Progenitor cell of endocrine pancreas (in vitro differentiated cells): ENCODE measurements around the gene RAX. TPM values are rescaled to one million over a fixed set of nuclear protein-coding genes. Genes with fewer than 3 reads are reported as not detected.

ENCODE experiments used
- DNase-seq: peaks from one replicate; pipeline ENCODE4 v3.0.0; 2021; ENCODE audit warnings: low spot score; ENCODE audit not compliant: unreplicated experiment
- H3K27ac Mint-ChIP-seq: 2 replicates; pipeline ENCODE4 v1.8.0; 2021; ENCODE audit warnings: mild to moderate bottlenecking, moderate library complexity, mixed read lengths
- H3K27me3 Mint-ChIP-seq: 2 replicates; pipeline ENCODE4 v1.8.0; 2021; ENCODE audit warnings: mixed read lengths
- H3K36me3 Mint-ChIP-seq: 2 replicates; pipeline ENCODE4 v1.8.0; 2022; ENCODE audit warnings: mixed read lengths; ENCODE audit not compliant: insufficient read depth
- H3K4me1 Mint-ChIP-seq: 2 replicates; pipeline ENCODE4 v1.8.0; 2021; ENCODE audit warnings: low read depth, mixed read lengths
- H3K4me3 Mint-ChIP-seq: 2 replicates; pipeline ENCODE4 v1.8.0; 2021; ENCODE audit warnings: low read depth, mild to moderate bottlenecking, moderate library complexity, mixed read lengths
- H3K9me3 Mint-ChIP-seq: 2 replicates; pipeline ENCODE4 v1.8.0; 2021; ENCODE audit warnings: low read depth, mixed read lengths
- CTCF ChIP-seq: fragments of 200-600 bp; sonication (generic); IDR thresholded peaks from one replicate; pipeline ENCODE4 v1.5.0; 2021; ENCODE audit warnings: antibody characterized with exemption, mild to moderate bottlenecking; ENCODE audit not compliant: unreplicated experiment
- total RNA-seq: library from RNA; stranded (reverse); gene quantifications from 2 replicates; pipeline ENCODE4 v1.2.1, GENCODE V29; 2021

Gene RAX
- total RNA-seq, 1 donor from 2014 or later = not detected

- no peaks in the 10 kb centered on the region for H3K9me3 Mint-ChIP-seq
- TF ChIP-seq CTCF = no peak
- H3K27ac Mint-ChIP-seq = no peak overlapping the region
- no peak overlapping the region for H3K4me3 Mint-ChIP-seq
- H3K36me3 Mint-ChIP-seq = no peaks in the 10 kb centered on the region
- no peaks in the 10 kb centered on the region for H3K4me1 Mint-ChIP-seq
- H3K27me3 Mint-ChIP-seq = peaks cover 55% of the 10 kb centered on the region
- no peak for DNase-seq
Measured at GRCh38 chr18:59231114-59231513, 42.1 kb downstream of the RAX start.

- Mint-ChIP-seq H3K9me3 (no peaks in the 10 kb centered on the region), H3K27ac (no peak overlapping the region), H3K4me3 (no peak overlapping the region), H3K4me1 (no peaks in the 10 kb centered on the region), H3K27me3 (peaks cover 64% of the 10 kb centered on the region), H3K36me3 (no peaks in the 10 kb centered on the region)
- TF ChIP-seq CTCF = no peak
- DNase-seq = no peak
Measured at GRCh38 chr18:59229701-59230443, 43.4 kb downstream of the RAX start.

- Mint-ChIP-seq H3K27ac (no peak overlapping the region), H3K4me1 (no peaks in the 10 kb centered on the region), H3K36me3 (no peaks in the 10 kb centered on the region), H3K27me3 (peaks cover 71% of the 10 kb centered on the region), H3K9me3 (no peaks in the 10 kb centered on the region), H3K4me3 (no peak overlapping the region)
- TF ChIP-seq CTCF = no peak
- DNase-seq = no peak
Measured at GRCh38 chr18:59229191-59229590, 44.1 kb downstream of the RAX start.

GRCh38 chr18:59228351-59228750, 44.9 kb downstream of the RAX start:
- no peak for TF ChIP-seq CTCF
- H3K9me3 Mint-ChIP-seq = no peaks in the 10 kb centered on the region
- peaks cover 79% of the 10 kb centered on the region for H3K27me3 Mint-ChIP-seq
- H3K4me1 Mint-ChIP-seq = no peaks in the 10 kb centered on the region
- H3K36me3 Mint-ChIP-seq = no peaks in the 10 kb centered on the region
- H3K4me3 Mint-ChIP-seq = no peak overlapping the region
- no peak overlapping the region for H3K27ac Mint-ChIP-seq
- DNase-seq = no peak

GRCh38 chr18:59222341-59222740, 50.9 kb downstream of the RAX start:
- DNase-seq = no peak
- Mint-ChIP-seq H3K27me3 (peaks cover 94% of the 10 kb centered on the region), H3K27ac (no peak overlapping the region), H3K9me3 (no peaks in the 10 kb centered on the region), H3K4me1 (peaks cover 12% of the 10 kb centered on the region), H3K4me3 (no peak overlapping the region), H3K36me3 (no peaks in the 10 kb centered on the region)
- TF ChIP-seq CTCF = no peak
